Measurements from ENCODE around the gene TOMM40.
"Not testable (repeated sequence)": the region's sequence is repeated elsewhere in the genome, so short reads cannot be mapped to it uniquely, and the experiment has no call there.

TOMM40 gene

DNA sequence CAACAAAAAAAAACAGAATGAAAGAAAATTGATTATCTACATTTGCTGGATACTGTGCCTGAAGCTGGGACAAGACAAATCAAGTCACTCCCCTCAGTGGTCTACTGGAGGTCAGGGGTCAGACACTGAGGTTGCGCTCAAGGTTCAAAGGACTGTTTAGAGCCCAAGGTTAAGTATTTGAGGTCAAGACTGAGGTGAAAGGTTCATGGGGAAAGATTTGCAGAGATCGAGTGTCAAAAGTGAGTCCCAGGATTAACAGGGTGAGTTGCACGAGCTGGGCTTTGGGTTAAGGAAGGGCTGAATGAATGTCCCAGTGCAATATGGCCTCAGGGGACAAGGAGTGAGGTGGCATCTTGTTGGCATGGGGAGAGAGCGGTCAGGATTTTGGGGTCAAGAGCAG, 3.4 kb upstream of the TOMM40 start:
- H3K4me3 ChIP-seq (ENCODE audit: low read depth, low read length) = no peak overlapping the region
- WGBS (ENCODE audit: extremely low coverage, insufficient coverage, insufficient read length) = no CpG with 5 or more reads among the region's 4 CpGs

DNA sequence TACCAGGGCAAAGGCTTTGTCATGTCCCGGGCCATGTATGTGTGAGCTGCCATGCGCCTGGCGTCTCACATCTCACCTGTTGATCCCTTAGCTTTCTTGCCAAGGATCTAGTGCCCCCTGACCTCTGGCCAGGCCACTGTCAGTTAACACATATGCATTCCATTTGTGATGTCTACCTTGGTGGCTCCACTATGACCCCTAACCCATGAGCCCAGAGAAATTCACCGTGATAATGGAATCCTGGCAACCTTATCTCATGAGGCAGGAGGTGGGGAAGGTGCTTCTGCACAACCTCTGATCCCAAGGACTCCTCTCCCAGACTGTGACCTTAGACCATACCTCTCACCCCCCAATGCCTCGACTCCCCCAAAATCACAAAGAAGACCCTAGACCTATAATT, 2.7 kb upstream of the TOMM40 start:
- H4K12ac ChIP-seq (ENCODE audit: low read depth, low read length); H3K4me3 ChIP-seq (ENCODE audit: low read depth, low read length); H3K23ac ChIP-seq (ENCODE audit: low read length); H3K4ac ChIP-seq (ENCODE audit: low read depth, low read length); H2BK12ac ChIP-seq (ENCODE audit: low read length); H2BK5ac ChIP-seq (ENCODE audit: low read depth, low read length, poor library complexity); H4K91ac ChIP-seq (ENCODE audit: low read depth, low read length); H3K9me3 ChIP-seq (ENCODE audit: insufficient read depth, low read depth, low read length); H2AFZ ChIP-seq (ENCODE audit: insufficient read depth, low read length, poor library complexity); H2AK5ac ChIP-seq (ENCODE audit: low read length); H4K8ac ChIP-seq (ENCODE audit: low read depth, low read length); H3K4me2 ChIP-seq (ENCODE audit: low read length); H3K9ac ChIP-seq (ENCODE audit: low read length); H3K14ac ChIP-seq (ENCODE audit: low read length); H3K18ac ChIP-seq (ENCODE audit: low read length); DNase-seq; H2BK120ac ChIP-seq (ENCODE audit: insufficient read depth, low read length, poor library complexity); H3K27me3 ChIP-seq (ENCODE audit: insufficient read depth, low read length); H3K27ac ChIP-seq (ENCODE audit: low read depth, low read length): not testable (repeated sequence)
- WGBS (ENCODE audit: extremely low coverage, insufficient coverage, insufficient read length) = no CpG with 5 or more reads among the region's 5 CpGs
- H3K79me1 ChIP-seq (ENCODE audit: low read length) = peaks cover 13% of the 10 kb centered on the region
- H3K4me1 ChIP-seq (ENCODE audit: control insufficient read depth in 1 of 2, insufficient read depth in 2 of 2, low read length in 2 of 2) = peaks cover 24 to 28% of the 10 kb centered on the region in 2 experiments
- H3K79me2 ChIP-seq (ENCODE audit: control insufficient read depth, insufficient read depth, low read length, poor library complexity) = peaks cover 12% of the 10 kb centered on the region
- peaks cover 48% of the 10 kb centered on the region in 2 experiments for H3K36me3 ChIP-seq (ENCODE audit: control insufficient read depth in 1 of 2, insufficient read depth in 2 of 2, low read length in 2 of 2)

More for the DNA sequence above, 3.4 kb upstream of the TOMM40 start:
- no peak overlapping the region for H2AFZ ChIP-seq (ENCODE audit: insufficient read depth, low read length, poor library complexity)
- no peak overlapping the region for H3K27ac ChIP-seq (ENCODE audit: low read depth, low read length)
- DNase-seq = no peak
- H2BK12ac ChIP-seq (ENCODE audit: low read length) = no peak overlapping the region
- H2BK120ac ChIP-seq (ENCODE audit: insufficient read depth, low read length, poor library complexity) = no peak overlapping the region
- no peak overlapping the region for H3K4me2 ChIP-seq (ENCODE audit: low read length)
- H3K9me3 ChIP-seq (ENCODE audit: insufficient read depth, low read depth, low read length) = no peaks in the 10 kb centered on the region
- peaks cover 13% of the 10 kb centered on the region for H3K79me1 ChIP-seq (ENCODE audit: low read length)
- H3K14ac ChIP-seq (ENCODE audit: low read length) = no peak overlapping the region
- H3K18ac ChIP-seq (ENCODE audit: low read length) = no peak overlapping the region
- H4K91ac ChIP-seq (ENCODE audit: low read depth, low read length) = no peak overlapping the region
- no peak overlapping the region for H3K9ac ChIP-seq (ENCODE audit: low read length)
- H4K8ac ChIP-seq (ENCODE audit: low read depth, low read length) = no peak overlapping the region
- H3K79me2 ChIP-seq (ENCODE audit: control insufficient read depth, insufficient read depth, low read length, poor library complexity) = peaks cover 12% of the 10 kb centered on the region
- H2AK5ac ChIP-seq (ENCODE audit: low read length) = no peak overlapping the region
- no peak overlapping the region for H3K4ac ChIP-seq (ENCODE audit: low read depth, low read length)
- no peaks in the 10 kb centered on the region for H3K27me3 ChIP-seq (ENCODE audit: insufficient read depth, low read length)
- peaks cover 29 to 32% of the 10 kb centered on the region in 2 experiments for H3K4me1 ChIP-seq (ENCODE audit: control insufficient read depth in 1 of 2, insufficient read depth in 2 of 2, low read length in 2 of 2)
- H3K36me3 ChIP-seq (ENCODE audit: control insufficient read depth in 1 of 2, insufficient read depth in 2 of 2, low read length in 2 of 2) = peaks cover 45% of the 10 kb centered on the region in 2 experiments
- H4K12ac ChIP-seq (ENCODE audit: low read depth, low read length) = no peak overlapping the region
- no peak overlapping the region for H2BK5ac ChIP-seq (ENCODE audit: low read depth, low read length, poor library complexity)
- no peak overlapping the region for H3K23ac ChIP-seq (ENCODE audit: low read length)

DNA sequence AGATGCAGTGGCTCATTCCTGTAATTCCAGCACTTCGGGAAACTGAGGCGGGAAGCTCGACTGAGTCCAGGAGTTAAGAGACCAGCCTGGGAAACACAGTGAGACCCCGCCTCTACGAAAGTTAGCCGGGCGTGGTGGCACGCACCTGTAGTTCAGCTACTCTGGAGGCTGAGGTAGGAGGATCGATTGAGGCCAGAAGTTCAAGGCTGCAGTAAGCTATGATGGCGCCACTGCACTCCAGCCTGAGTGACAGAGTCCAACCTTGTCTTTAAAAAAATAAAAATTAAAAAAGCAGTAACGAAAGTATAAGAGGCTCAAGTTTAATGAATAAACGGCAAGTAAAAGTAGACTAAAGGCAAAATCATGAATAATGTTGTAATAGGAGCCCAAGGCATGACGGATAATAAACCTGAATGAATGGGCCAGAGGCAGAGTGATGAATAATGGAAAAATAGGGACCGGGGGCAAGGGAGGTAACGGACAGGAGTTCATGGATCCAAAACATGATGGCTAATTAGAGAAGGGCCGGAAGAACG, 1.2 kb upstream of the TOMM40 start:
- Histone ChIP-seq H3K27ac (ENCODE audit: low read depth, low read length) (peak overlapping the region; percentile 50), H3K79me2 (ENCODE audit: control insufficient read depth, insufficient read depth, low read length, poor library complexity) (peaks cover 12% of the 10 kb centered on the region), H2AFZ (ENCODE audit: insufficient read depth, low read length, poor library complexity) (no peak overlapping the region), H3K4me1 (ENCODE audit: control insufficient read depth in 1 of 2, insufficient read depth in 2 of 2, low read length in 2 of 2) (peaks cover 13 to 15% of the 10 kb centered on the region in 2 experiments), H2BK12ac (ENCODE audit: low read length) (no peak overlapping the region), H3K9ac (ENCODE audit: low read length) (no peak overlapping the region), H3K27me3 (ENCODE audit: insufficient read depth, low read length) (no peaks in the 10 kb centered on the region), H3K23ac (ENCODE audit: low read length) (no peak overlapping the region), H4K12ac (ENCODE audit: low read depth, low read length) (peak overlapping the region; percentile 37), H3K14ac (ENCODE audit: low read length) (no peak overlapping the region), H4K91ac (ENCODE audit: low read depth, low read length) (no peak overlapping the region), H2BK120ac (ENCODE audit: insufficient read depth, low read length, poor library complexity) (no peak overlapping the region), H3K79me1 (ENCODE audit: low read length) (peaks cover 7% of the 10 kb centered on the region), H2BK5ac (ENCODE audit: low read depth, low read length, poor library complexity) (no peak overlapping the region), H3K9me3 (ENCODE audit: insufficient read depth, low read depth, low read length) (peaks cover under 1% of the 10 kb centered on the region), H3K4me2 (ENCODE audit: low read length) (peak overlapping the region; percentile 71), H3K18ac (ENCODE audit: low read length) (no peak overlapping the region), H3K4me3 (ENCODE audit: low read depth, low read length) (no peak overlapping the region), H4K8ac (ENCODE audit: low read depth, low read length) (peak overlapping the region; percentile 43), H2AK5ac (ENCODE audit: low read length) (no peak overlapping the region), H3K4ac (ENCODE audit: low read depth, low read length) (no peak overlapping the region), H3K36me3 (ENCODE audit: control insufficient read depth in 1 of 2, insufficient read depth in 2 of 2, low read length in 2 of 2) (peaks cover 53% of the 10 kb centered on the region in 2 experiments)
- no peak for DNase-seq
- WGBS (ENCODE audit: extremely low coverage, insufficient coverage, insufficient read length) = no CpG with 5 or more reads among the region's 17 CpGs

DNA sequence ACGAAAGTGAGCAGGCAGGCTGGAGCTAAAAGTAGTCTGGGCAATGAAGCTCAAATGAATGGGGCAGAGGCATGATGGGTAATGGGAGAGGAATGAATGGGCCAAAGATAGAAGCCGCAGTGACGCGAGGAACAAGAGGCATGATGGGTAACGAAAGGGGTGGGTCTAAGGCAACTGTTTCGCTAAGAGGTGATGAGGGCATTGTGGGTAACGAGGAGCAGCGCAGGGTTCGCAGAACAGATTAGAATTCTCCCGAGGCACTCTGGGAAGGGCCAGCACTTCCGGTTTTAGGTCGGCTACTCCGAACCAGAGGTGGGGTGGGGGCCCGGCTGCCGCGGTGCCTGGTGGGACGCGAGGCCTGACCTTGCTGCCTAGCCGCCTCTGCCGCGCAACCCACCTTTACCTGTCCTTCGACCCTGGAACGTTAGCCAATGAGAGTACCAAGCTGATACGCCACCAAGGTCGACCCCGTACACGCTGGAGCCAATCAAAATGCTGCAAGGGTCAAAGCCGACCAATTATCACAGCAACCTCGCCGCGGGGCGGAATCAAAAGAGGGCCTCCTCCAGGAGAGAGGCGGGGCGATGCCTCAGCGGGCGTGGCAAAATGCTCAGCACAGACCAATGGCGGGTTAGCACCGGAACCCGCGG, 563 bp upstream of the TOMM40 start:
- Histone ChIP-seq H3K4me1 (ENCODE audit: control insufficient read depth in 1 of 2, insufficient read depth in 2 of 2, low read length in 2 of 2) (peaks cover 10 to 15% of the 10 kb centered on the region in 2 experiments), H4K91ac (ENCODE audit: low read depth, low read length) (peak overlapping the region; percentile 5), H3K79me1 (ENCODE audit: low read length) (peaks cover 7% of the 10 kb centered on the region), H3K9me3 (ENCODE audit: insufficient read depth, low read depth, low read length) (peaks cover 2% of the 10 kb centered on the region), H3K4me2 (ENCODE audit: low read length) (peak overlapping the region; percentile 71), H3K14ac (ENCODE audit: low read length) (no peak overlapping the region), H3K79me2 (ENCODE audit: control insufficient read depth, insufficient read depth, low read length, poor library complexity) (peaks cover 12% of the 10 kb centered on the region), H3K36me3 (ENCODE audit: control insufficient read depth in 1 of 2, insufficient read depth in 2 of 2, low read length in 2 of 2) (peaks cover 57 to 58% of the 10 kb centered on the region in 2 experiments), H3K4ac (ENCODE audit: low read depth, low read length) (no peak overlapping the region), H3K18ac (ENCODE audit: low read length) (no peak overlapping the region), H2BK5ac (ENCODE audit: low read depth, low read length, poor library complexity) (no peak overlapping the region), H2BK12ac (ENCODE audit: low read length) (no peak overlapping the region), H3K23ac (ENCODE audit: low read length) (no peak overlapping the region), H2AFZ (ENCODE audit: insufficient read depth, low read length, poor library complexity) (no peak overlapping the region), H3K27ac (ENCODE audit: low read depth, low read length) (peak overlapping the region; percentile 50), H2BK120ac (ENCODE audit: insufficient read depth, low read length, poor library complexity) (no peak overlapping the region), H2AK5ac (ENCODE audit: low read length) (no peak overlapping the region), H4K8ac (ENCODE audit: low read depth, low read length) (no peak overlapping the region), H3K4me3 (ENCODE audit: low read depth, low read length) (no peak overlapping the region), H3K27me3 (ENCODE audit: insufficient read depth, low read length) (no peaks in the 10 kb centered on the region), H4K12ac (ENCODE audit: low read depth, low read length) (no peak overlapping the region), H3K9ac (ENCODE audit: low read length) (no peak overlapping the region)
- no CpG with 5 or more reads among the region's 40 CpGs for WGBS (ENCODE audit: extremely low coverage, insufficient coverage, insufficient read length)
- peak; percentile 100 for DNase-seq

Data from trophoblast cell (in vitro differentiated cells and primary cell).